Embryonic facial prominence (tissue), 1 donor: ENCODE results near the gene FCGR3A.

Source experiments
- DNase-seq: peaks from one replicate; pipeline ENCODE4 v3.0.0-alpha.2; 2016; ENCODE audit errors: extremely low spot score

The FCGR3A gene

DNA sequence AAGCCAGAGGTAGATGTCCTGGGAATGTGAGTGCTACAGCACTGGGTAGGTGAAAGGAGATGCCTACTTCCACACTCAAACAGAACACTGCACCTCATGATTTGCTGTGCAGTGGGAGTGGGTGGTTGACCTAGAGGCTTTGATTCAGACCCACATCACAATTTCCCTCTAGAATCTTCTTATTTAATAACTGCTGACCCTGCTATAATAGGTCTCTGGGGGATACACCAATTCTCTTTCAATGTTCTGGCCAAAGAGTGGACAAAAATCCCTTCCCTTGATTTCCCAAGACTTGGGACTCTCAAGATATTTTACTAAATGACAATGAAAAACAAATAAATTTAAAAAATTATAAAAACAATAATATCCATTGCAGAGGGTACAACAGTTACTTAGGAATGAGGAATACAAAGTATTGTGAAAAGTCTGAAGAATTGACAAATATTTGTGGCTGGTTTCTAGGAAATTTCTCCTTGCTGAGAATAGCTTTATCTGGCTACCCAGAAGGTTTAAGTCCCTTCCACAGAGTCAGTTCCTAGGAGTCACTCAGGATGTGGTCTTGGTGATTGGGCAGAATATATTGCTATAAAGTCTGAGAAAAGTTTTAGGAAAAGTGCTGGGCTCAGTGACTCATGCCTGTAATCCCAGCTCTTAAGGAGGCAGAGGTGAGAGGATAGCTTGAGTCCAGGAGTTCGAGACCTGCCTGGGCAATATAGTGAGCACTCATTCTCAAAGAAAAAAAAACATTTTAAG is 46.8 kb downstream of the FCGR3A start:
- no peak for DNase-seq

DNA sequence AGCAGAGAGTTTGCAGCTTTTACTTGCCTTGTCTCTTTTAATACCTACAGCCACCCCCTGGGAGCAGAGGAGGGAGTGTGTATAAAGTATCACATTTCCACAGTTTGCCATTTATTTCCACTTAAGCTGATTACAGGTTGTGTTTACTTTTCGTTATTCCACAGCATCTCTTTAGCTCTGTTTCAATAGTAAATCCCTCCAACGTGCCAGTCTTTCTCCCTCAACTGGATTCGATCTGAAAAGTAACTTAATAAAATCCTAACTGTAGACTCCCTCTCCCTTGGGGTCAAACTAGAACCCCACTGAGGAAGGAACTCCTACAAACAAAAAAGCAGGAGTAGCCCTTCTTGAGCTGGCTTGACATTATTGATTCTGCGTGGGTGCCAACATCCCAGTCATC is 47.4 kb downstream of the FCGR3A start:
- DNase-seq = no peak

DNA sequence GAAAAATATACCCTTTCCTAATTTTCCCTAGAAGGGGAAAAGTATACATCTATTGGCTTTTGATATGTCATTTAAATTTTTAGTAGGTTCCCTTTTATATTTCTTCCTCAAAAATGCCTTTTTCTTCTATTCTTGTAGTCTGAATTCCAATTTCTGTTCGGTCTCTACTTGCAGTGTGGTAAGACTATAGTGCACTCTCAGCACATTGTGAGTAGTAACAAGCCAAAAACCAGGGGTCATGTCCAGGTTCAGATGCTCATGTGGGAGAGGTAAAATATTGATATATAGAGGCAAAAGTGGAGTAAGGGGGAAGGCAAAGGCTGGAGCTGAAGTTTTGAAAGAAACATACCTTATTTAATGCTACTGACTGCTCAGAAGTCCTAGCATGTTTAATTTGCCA is 48.4 kb downstream of the FCGR3A start:
- no peak for DNase-seq

DNA sequence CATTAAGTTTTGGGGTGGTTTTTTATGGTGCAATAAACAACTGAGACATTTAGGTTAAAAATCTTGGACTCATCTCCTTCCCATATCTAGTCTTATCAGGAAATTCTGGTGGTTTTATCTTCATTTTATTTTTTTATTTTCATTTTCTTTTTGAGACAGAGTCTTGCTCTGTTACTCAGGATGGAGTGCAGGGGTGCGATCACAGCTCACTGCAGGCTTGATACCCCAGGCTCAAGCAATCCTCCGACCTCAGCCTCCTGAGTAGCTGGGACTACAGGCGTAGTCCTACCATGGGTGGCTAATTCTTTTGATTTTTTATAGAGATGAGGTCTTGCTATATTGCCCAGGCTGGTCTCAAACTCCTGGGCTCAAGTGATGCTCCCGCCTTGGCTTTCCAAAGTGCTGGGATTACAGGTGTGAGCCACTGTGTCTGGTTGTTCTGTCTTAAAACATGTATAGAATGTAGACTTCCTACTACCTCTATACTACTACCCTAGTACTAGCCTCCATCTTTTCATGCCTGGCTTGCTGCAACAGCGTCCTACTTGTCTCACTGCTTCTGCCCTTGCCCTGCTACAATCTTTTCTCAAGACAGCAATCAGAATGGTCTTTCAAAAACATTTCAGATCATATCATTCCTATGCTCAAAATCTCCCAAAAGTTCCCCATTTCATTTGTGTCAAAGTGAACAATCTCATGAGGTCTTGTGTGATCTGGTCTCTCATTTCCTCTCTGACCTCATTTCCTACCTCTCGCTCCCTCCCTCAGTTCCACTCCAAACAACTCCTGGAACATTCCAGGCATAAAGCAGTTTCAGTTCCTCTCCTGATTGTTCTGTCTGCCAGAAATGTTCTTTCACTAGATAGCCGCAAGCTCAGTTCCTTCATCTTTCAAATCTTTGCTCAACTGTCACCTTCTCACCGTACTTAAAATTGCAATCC is 50.2 kb downstream of the FCGR3A start:
- no peak for DNase-seq

DNA sequence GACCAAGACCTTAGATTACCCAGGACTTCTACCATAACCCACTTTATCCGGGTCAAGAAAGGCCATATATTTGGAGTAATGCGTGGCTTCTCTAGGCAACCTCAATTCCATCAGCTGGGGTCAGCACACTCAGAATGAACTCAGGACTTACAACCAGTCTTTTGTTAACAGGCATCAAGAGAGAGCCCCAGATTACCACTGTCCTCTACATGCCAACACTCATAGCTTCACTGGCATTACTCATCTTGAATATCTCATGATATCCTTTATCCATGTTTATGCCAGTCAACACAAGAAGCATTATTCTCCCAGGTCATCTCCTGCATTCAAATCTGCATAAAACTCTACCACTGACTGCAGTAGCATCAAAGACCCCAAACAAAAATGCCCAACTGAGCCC is 51.0 kb downstream of the FCGR3A start:
- DNase-seq = no peak

DNA sequence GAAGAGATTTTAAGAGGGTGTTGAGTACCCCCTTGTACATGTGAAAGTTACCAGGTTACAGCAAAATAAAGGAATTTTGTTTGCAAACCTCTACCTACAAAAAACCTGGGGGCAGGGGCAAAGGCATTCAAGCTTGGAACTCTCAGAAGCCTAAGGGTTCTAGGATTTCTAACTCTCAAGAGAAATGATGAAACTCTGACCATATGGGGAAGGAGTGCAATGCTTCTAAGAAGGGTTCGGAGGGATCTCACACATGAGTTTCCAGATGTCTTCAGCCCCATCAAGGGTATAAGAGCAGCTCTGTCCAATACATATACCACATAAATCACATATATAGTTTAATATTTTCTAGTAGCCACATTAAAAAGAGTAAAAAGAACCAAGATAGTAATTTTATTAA is 51.7 kb downstream of the FCGR3A start:
- no peak for DNase-seq

DNA sequence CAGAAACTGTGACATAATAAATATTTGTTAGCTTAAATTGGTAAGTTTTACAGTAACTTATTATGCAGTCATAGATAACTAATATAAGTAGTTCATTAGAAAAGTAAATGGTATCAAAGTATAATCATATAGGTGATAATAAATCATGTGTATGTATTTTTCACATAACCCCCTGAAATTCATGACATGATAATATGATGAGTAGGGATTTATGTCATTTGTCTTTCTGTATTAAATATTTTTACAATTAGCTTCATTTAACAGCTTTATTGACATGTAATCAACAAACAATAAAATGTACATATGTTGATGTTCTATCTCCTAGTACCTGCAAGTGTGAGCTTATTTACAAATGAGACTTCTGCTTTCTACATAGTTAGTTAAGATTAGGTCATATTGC is 54.1 kb downstream of the FCGR3A start:
- DNase-seq = no peak

DNA sequence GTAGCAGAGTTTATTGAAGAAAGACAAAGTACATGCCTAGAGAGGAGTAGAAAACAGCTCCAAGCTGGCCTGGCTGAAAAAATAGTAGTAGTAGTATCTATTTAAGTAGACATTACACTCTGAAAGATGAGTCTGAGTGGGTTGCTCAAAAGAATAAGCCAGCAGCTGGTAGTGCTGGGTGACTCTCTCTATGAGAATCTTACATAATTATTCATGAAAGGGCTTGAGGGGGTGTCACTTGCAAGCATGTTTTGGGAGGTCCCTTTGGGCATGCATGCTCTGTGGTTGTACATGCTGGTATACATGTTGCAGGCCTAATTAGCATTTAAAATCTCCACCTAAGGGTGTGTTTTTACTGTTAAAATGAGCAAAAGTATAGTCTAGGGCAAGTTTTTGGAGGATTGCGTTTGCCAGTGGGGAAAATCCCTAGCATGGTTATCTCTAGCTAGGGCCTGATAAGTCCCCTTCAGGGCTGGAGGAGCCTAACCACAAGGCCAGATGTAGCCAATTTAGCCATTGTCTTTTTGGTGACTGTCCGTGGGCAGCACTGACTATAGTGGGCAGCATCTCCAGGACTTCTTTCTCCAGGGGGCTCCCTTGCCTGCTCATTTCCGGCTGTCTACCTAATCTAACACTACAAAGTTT is 55.4 kb downstream of the FCGR3A start:
- no peak for DNase-seq

DNA sequence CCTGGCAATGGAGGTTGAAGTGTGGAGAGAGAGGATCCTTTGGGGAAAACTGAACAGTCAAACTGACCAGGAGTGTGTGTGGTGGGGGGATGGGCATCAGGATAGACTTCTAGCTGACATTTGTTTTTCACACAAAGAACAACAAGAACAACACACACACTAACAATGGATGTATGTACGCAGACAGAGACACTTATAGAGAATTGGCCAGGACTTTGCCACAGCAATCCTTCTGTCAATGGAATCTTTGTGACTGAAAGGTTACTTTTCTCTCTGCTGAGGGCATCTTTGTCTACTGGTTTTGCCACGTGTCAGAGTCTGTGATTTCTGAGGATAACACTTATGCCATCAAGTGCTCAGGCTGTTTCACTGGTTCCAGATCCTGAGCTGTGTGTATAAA is 56.8 kb downstream of the FCGR3A start:
- DNase-seq = no peak
